DMS 273 treated with DMSO at 0.1 percent for 48 hours (cell line): Measurements from ENCODE around the gene RFPL4AL1.
A peak's percentile ranks its signal among the peaks of the same experiment; 100 is the strongest.
"Not testable (repeated sequence)": the region's sequence is repeated elsewhere in the genome, so short reads cannot be mapped to it uniquely, and the experiment has no call there.

Experiments
- DNase-seq: peaks from one replicate; lab custom pipeline; 2025; lab: John Stamatoyannopoulos, UW

Gene RFPL4AL1

GRCh38 chr19:55768818-55769217 is at the start of gene RFPL4AL1:
Gene RFPL4AL1, plus strand, starts transcription at chr19:55769118. Its CDS starts 2,687 bp downstream, at chr19:55771805.
- not testable (repeated sequence) for DNase-seq

DNA sequence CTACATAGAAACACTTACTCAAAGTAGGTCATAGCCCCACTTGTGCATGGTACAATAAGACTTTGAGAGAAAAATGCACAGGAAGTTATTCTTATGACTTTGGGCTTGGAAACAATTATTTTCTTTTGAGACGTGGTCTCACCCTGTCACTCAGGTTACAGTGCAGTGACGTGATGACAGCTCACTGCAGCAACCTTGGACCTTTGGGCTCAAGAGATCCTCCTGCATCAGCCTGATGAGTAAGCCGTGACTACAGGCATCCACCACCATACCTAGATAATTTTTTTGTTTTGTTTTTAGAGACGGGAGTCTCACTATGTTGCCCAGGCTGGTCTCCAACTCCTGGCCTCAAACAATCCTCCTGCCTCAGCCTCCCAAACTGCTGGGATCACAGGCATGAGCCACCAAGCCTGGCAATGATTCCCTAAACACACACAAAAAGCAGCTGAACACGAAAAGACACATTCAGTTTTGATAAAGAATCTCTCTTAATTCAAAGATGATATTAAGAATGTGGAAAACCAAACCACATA is 48.6 kb upstream of the RFPL4AL1 start:
- DNase-seq, result no peak

GRCh38 chr19:55720801-55721200 is 48.1 kb upstream of the RFPL4AL1 start:
- no peak for DNase-seq

DNA sequence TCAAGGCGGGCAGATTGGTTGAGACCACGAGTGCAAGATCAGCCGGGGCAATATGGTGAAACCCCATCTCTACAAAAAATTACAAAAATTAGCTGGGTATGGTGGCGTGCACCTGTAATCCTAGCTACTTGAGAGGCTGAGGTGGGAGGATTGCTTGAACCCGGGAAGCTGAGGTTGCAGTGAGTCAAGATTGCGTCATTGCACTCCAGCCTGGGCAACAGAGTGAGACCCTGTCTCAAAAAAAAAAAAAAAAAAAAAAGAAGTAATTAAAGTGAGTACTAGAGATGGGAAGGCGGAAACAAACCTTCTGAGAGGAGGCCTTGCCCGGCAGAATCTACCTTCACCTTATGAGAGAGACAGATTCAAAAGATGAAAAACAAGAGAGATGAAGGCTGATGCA is 45.4 kb upstream of the RFPL4AL1 start:
- no peak for DNase-seq

DNA sequence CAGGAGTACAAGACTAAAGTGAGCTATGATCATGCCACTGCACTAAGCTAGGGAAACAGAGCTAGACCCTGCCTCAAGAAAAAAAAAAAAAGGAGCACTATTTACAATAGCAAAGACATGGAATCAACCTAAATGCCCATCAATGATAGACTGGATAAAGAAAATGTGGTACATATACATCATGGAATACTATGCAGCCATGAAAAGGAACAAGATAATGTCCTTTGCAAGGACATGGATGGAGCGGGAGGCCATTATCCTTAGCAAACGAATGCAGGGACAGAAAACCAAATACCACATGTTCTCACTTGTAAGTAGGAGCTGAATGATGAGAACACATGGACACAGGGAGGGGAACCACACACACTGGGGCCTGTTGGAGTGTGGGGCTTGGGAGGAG is 38.5 kb upstream of the RFPL4AL1 start:
- DNase-seq, result not testable (repeated sequence)

DNA sequence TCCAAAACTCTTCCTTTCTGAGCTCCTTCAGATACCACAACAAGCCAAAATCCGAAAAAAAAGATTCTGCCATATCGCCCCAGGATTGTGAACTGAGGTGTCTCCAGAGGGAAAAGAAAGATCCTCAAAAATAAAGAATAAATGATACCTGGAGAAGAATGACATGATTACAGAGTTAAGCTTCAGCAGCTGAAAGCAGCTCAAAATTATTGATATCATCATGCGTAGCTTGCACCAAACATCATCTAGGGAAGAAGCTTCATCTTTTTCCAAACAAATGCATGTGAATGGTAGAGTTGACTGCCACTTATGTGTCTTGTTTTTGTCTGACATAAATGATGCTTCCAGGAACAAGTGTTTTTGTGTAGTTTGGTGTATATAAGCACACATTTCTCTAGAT is 30.6 kb upstream of the RFPL4AL1 start, which contains the start of gene NLRP9:
TSS of gene NLRP9 (minus strand) at position 101 of the 400 bp plus-strand sequence. CDS start at position 73, 28 bp downstream.
- DNase-seq, result no peak

DNA sequence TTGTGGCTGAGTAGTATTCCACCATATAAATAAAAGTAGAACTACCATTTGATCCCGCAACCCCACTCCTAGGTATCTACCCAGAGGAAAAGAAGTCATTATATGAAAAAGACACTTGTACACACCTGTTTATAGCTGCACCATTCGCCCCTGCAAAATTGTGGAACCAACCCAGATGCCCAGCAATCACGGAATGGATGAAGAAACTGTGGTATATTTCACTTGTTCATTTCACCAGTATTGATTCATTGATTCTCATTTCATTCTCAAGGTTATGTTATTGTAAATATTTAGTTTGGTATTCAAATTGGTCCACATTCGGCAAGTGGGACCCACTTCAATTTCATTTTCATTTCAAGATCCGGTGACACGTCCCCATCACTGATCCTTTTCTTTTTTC is 18.2 kb upstream of the RFPL4AL1 start:
- no peak for DNase-seq

GRCh38 chr19:55753401-55753800 is 15.5 kb upstream of the RFPL4AL1 start:
- DNase-seq, result no peak

GRCh38 chr19:55756808-55757207 is 12.1 kb upstream of the RFPL4AL1 start:
- DNase-seq, result not testable (repeated sequence)

GRCh38 chr19:55758797-55759196 is 10.1 kb upstream of the RFPL4AL1 start, which contains the start of gene RFPL4A:
Gene RFPL4A, plus strand, starts transcription at chr19:55759097. Its CDS starts 2,704 bp downstream, at chr19:55761801.
- not testable (repeated sequence) for DNase-seq

DNA sequence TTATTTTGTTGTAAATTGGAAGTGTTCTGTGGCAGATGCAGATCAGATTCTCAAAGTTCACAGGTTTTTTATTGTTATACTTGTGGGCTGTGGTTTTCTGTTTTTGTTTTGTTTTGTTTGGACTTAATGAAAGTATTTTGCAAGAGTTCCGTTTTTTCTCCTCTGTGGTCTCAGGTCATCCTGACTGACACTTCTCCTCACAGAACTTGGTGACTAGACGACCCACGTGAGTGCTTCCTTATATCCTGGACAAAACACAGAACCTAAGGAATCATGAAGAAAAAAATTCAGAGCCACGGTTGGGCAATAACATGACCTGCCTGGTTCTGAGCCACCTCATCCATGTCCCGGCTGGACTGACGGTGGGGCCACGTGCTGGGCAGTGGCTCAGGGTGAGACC is 2.5 kb upstream of the RFPL4AL1 start:
- DNase-seq, result no peak

DNA sequence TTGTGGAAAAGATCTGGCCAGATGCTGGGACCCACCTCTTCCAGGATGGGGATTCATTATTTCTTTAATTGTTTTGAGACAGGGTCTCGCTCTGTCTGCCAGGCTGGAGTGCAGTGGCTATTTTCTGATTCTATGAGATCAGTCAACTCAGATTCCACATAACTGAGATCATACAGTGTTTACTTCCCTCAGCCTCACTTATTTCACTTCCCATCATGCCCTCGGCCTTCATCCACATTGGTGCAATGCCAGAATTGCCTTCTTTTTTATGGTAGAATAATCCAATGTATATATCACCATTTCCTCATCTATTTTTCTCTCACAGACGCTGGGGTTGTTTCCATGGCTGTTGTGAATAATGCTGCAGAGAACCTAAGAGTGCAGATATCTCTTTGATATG is 714 bp downstream of the RFPL4AL1 start:
- DNase-seq, result not testable (repeated sequence)

DNA sequence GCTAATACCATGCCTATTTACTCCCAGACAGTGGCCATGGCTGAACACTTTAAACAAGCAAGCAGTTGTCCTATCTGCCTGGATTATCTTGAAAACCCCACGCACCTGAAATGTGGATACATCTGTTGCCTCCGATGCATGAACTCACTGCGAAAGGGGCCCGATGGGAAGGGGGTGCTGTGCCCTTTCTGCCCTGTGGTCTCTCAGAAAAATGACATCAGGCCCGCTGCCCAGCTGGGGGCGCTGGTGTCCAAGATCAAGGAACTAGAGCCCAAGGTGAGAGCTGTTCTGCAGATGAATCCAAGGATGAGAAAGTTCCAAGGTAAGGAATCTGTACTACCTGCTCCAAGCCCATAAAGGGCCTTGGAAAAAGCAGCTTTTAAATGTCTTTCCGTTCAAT is 8.6 kb downstream of the RFPL4AL1 start:
- no peak for DNase-seq

DNA sequence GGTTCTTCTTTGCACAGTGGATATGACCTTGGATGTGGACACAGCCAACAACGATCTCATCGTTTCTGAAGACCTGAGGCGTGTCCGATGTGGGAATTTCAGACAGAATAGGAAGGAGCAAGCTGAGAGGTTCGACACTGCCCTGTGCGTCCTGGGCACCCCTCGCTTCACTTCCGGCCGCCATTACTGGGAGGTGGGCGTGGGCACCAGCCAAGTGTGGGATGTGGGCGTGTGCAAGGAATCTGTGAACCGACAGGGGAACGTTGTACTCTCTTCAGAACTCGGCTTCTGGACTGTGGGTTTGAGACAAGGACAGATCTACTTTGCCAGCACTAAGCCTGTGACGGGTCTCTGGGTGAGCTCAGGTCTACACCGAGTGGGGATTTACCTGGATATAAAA is 9.4 kb downstream of the RFPL4AL1 start:
- DNase-seq, result no peak

- DNase-seq, result no peak
These were observed 12.2 kb downstream of the RFPL4AL1 start for GRCh38 chr19:55781112-55781511.

- no peak for DNase-seq
These were observed 26.1 kb downstream of the RFPL4AL1 start for GRCh38 chr19:55795021-55795420.

DNA sequence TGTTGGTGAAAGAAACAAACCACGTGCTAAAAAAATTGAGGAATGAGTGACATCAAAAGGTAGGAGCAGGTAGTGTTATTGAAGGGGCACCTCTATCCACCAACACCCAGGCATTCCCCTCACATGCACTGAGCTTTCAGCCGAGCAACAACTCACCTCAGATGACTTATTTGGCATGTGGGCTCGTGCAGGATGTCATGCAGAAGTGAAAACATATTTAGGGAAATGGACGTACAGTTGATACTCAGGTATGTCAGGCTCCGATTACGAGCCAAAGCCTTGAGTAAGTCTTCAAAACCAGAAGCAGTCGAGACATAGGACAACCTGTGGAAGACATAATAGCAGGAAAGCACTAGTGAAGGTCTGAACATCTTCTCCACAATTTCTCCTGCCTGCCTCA is 32.5 kb downstream of the RFPL4AL1 start:
- DNase-seq, result no peak

DNA sequence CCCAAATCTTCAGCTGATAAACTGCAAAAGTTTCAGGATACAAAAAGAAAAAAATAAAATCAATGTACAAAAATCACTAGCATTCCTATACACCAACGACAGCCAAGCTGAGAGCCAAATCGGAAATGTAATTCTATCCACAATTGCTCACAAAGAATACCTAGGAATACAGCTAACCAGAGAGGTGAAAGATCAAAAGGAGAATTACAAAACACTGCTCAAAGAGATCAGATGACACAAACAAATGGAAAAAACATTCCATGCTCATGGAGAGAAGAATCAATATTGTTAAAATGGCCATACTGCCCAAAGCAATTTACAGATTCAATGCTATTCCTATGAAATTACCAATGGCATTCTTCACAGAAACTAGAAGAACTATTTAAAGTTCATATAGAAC is 33.4 kb downstream of the RFPL4AL1 start:
- no peak for DNase-seq

DNA sequence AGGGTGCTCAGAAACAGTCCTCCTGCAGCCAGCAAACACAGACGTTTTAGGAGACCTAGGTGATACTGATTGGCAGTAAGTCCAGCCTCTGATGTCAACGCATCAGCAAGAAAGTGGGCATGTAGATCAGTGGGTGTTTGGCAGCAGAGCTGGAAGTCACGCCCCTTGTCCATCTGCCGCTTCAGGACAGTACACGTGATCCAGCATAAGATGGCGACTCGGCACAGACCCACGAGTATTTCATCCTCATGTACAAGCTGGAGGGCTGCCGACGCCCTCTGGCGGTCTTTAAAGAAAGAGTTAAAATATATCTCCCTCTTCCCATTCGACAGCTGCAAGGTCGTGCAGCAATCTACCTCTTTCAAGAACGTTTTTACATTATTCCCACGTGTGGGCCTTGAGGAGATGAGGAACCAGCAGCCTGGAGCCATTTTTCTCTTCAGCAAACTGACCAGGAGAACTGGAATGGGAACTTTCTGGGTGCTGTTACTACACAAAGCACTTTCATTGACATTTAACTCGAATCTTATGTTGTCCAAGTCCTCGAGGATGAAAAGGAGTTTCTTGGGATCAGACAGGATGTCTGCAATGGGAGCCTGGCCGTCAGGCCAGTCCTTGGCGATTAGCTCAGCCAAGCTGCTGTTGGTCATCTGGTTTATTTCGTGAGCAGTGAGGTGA is 40.6 kb downstream of the RFPL4AL1 start:
- peak; percentile 92 for DNase-seq

GRCh38 chr19:55811340-55811739 is 42.4 kb downstream of the RFPL4AL1 start:
- DNase-seq, result no peak

- DNase-seq, result no peak
These were observed 43.5 kb downstream of the RFPL4AL1 start for GRCh38 chr19:55812449-55812848.

GRCh38 chr19:55813906-55814305 is 45.0 kb downstream of the RFPL4AL1 start:
- no peak for DNase-seq

- no peak for DNase-seq
These were observed 51.1 kb downstream of the RFPL4AL1 start for GRCh38 chr19:55820037-55820436.
